Right lobe of liver (tissue), 6 donors: ENCODE results near the gene ENOX1. TPM values are rescaled to one million over a fixed set of nuclear protein-coding genes. Genes with fewer than 3 reads are reported as not detected.

Source experiments
- ATAC-seq, 4 donors: fragments of 200-7000 bp; cut with Tn5 transposase; one replicate each; pipeline ENCODE4 v1.9.1; 2020; ENCODE audit warnings: mild to moderate bottlenecking in 4 of 4, moderate library complexity in 4 of 4
- DNase-seq, 3 donors: peaks; one replicate each; pipeline ENCODE4 v3.0.0-alpha.2; 2020
- H3K27ac ChIP-seq, 3 donors: fragments of 200-600 bp; one replicate each; pipeline ENCODE4 v1.8.0; 2022
- H3K27me3 ChIP-seq, 2 donors: fragments of 200-600 bp; one replicate each; pipeline ENCODE4 v1.8.0; 2022
- H3K36me3 ChIP-seq, 4 donors: fragments of 200-600 bp; sonication (generic) in 1 of 4; one replicate each; pipeline versions ENCODE4 v1.5.1 to v1.8.0; 2017 to 2022; ENCODE audit warnings: control low read depth in 1 of 4
- H3K4me1 ChIP-seq, 4 donors: fragments of 200-600 bp; sonication (generic) in 1 of 4; one replicate each; pipeline versions ENCODE4 v1.5.1 to v1.8.0; 2017 to 2022; ENCODE audit warnings: control low read depth in 1 of 4
- H3K4me3 ChIP-seq, 3 donors: fragments of 200-600 bp; one replicate each; pipeline ENCODE4 v1.8.0; 2022
- H3K9me3 ChIP-seq, 4 donors: fragments of 200-600 bp; sonication (generic) in 1 of 4; one replicate each; pipeline versions ENCODE4 v1.5.1 to v1.8.0; 2017 to 2022; ENCODE audit warnings: control low read depth in 1 of 4
- CTCF ChIP-seq, 4 donors: fragments of 200-600 bp in 3 of 4; fragments of 450-650 bp in 1 of 4; IDR thresholded peaks; one replicate each; pipeline versions ENCODE4 v1.5.1 to v1.8.0; 2016 to 2022; ENCODE audit warnings: antibody characterized with exemption in 4 of 4, mild to moderate bottlenecking in 2 of 4
- POLR2A ChIP-seq: fragments of 450-650 bp; IDR thresholded peaks from one replicate; pipeline ENCODE4 v1.6.1; 2017; ENCODE audit warnings: antibody characterized with exemption, mild to moderate bottlenecking
- WGBS: methylation state at CpG from one replicate; pipeline ENCODE4 v1.1.6; 2018; ENCODE audit warnings: low coverage, low lambda C conversion rate; ENCODE audit not compliant: insufficient coverage; ENCODE audit errors: missing lambda C conversion rate; 5-methylcytosine and 5-hydroxymethylcytosine counted together
- intact Hi-C, 2 donors: fragments of 100-400 bp; cut with DNase I; formaldehyde crosslinking; loops; one replicate each; pipeline versions ENCODE4 v1.11.2 to v1.14.1; 2022
- total RNA-seq, 6 experiments: library from RNA; depleted of rRNA in 2 of 6; stranded (reverse); fragments of >200 nt in 2 of 6; fragmentation: NEBNext Ultra II Directional in 3 of 6; extraction: Animal tissue kit (Norgen Biotek cat#: 25700) in 3 of 6; gene quantifications; one replicate each; pipeline versions ENCODE4 v1.1.0 to v1.2.4, GENCODE V29; 2016 to 2023
- donor health status: DM: no; HTN: yes; CAD: no.
- donor health status: DM: no; HTN: no; CAD: no.
- donor health status: DM: no; HTN: no; CAD: no.
- donor health status: DM: no; HTN: yes; CAD: no.
- donor health status: DM: no; HTN: yes; CAD: no.

Gene ENOX1
- total RNA-seq, 6 experiments from 2014 or later = 0.07 to 0.16 TPM; not detected in 4

GRCh38 chr13:43694146-43694664, 92.6 kb downstream of the ENOX1 start:
- ATAC-seq = no peak
- Histone ChIP-seq H3K4me3 (no peak overlapping the region), H3K9me3 (no peaks in the 10 kb centered on the region), H3K27ac (no peak overlapping the region), H3K27me3 (no peaks in the 10 kb centered on the region), H3K36me3 (no peaks in the 10 kb centered on the region), H3K4me1 (no peaks in the 10 kb centered on the region)
- DNase-seq = no peak
- WGBS = 78% methylated on average over 1 of the region's 1 CpG
- TF ChIP-seq POLR2A = no peak
- TF ChIP-seq CTCF (IDR thresholded peaks at IDR 0.05) = no peak
- intact Hi-C loops = no loop called here

- no peak for DNase-seq
- intact Hi-C loops = no loop called here
- Histone ChIP-seq H3K27ac (no peak overlapping the region), H3K9me3 (no peaks in the 10 kb centered on the region), H3K27me3 (no peaks in the 10 kb centered on the region), H3K4me3 (no peak overlapping the region), H3K36me3 (no peaks in the 10 kb centered on the region), H3K4me1 (no peaks in the 10 kb centered on the region)
- WGBS = 42% methylated on average over 2 of the region's 2 CpGs
- ATAC-seq = no peak
- no peak for TF ChIP-seq CTCF (IDR thresholded peaks at IDR 0.05)
These were observed 93.1 kb downstream of the ENOX1 start for GRCh38 chr13:43693639-43694038.

DNA sequence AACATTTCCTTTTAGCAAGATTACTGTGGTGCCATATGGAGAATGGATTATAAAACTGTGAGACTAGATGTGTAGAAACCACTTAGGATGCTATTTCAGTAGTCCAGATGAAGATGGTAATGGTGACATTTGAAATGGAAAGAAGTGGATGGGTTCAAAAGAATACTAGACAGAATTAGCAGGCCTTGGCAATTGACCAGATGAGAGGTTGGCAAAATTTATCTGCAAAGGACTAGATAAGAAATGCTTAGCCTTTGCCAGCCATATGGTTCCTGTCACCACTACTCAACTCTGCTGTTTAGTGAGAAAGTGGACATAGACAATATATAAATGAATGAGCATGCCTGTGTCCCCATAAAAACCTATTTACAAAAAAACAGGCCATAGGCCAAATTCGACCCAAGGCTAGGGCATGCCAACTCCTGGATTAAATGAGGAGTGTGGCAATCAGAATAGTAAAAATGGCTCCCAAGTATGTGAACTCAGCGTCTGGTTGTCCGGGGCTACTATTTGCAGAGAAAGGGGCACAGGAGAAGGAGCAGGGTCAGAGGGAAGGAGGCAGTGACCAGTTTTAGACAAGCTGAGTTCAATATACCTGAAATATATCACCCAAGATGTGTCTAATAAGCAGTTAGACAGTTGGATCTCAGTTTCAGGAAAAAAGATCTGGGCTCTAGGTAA, 98.4 kb downstream of the ENOX1 start:
- TF ChIP-seq POLR2A (no peak), CTCF (IDR thresholded peaks at IDR 0.05) (no peak)
- no peaks in the 10 kb centered on the region for H3K9me3 ChIP-seq
- peaks cover 0 to 5% (median 0%) of the 10 kb centered on the region in 4 donors for H3K4me1 ChIP-seq
- intact Hi-C loops = no loop called here
- H3K27me3 ChIP-seq = no peaks in the 10 kb centered on the region
- no peak overlapping the region for H3K4me3 ChIP-seq
- no peak for ATAC-seq
- no peak overlapping the region for H3K27ac ChIP-seq
- DNase-seq = no peak
- 56% methylated on average over 3 of the region's 3 CpGs for WGBS
- H3K36me3 ChIP-seq = no peaks in the 10 kb centered on the region

- WGBS = 38% methylated on average over 4 of the region's 4 CpGs
- no peak overlapping the region for H3K27ac ChIP-seq
- ATAC-seq = peak; percentile 44 to 77 (median 62)
These were observed 99.7 kb downstream of the ENOX1 start for GRCh38 chr13:43687038-43687437.

More at GRCh38 chr13:43687038-43687437, 99.7 kb downstream of the ENOX1 start:
- Histone ChIP-seq H3K4me1 (peaks cover 0 to 5% (median 0%) of the 10 kb centered on the region in 4 donors), H3K4me3 (no peak overlapping the region), H3K27me3 (no peaks in the 10 kb centered on the region), H3K36me3 (no peaks in the 10 kb centered on the region), H3K9me3 (no peaks in the 10 kb centered on the region)
- TF ChIP-seq POLR2A (no peak), CTCF (IDR thresholded peaks at IDR 0.05) (no peak)
- DNase-seq = no peak
- intact Hi-C loops = no loop called here
